RCC 7860 (cell line): Measurements from ENCODE around the gene XIRP2.
"Not testable (repeated sequence)": the region's sequence is repeated elsewhere in the genome, so short reads cannot be mapped to it uniquely, and the experiment has no call there.

ENCODE experiments used
- DNase-seq: peaks from one replicate; pipeline ENCODE4 v3.0.0-alpha.2; 2015; ENCODE audit warnings: low spot score
- FAIRE-seq: peaks from 2 replicates; lab custom pipeline; 2012; peaks lifted over from hg19 to GRCh38; lab: Jason Lieb, UNC

XIRP2 gene

GRCh38 chr2:167187978-167188967, 300.0 kb downstream of the XIRP2 start:
- no peak for FAIRE-seq
- DNase-seq: no peak

GRCh38 chr2:167190053-167190452, 301.8 kb downstream of the XIRP2 start:
- FAIRE-seq (no peak), DNase-seq (no peak)

GRCh38 chr2:167191588-167191987, 303.3 kb downstream of the XIRP2 start:
- DNase-seq (no peak), FAIRE-seq (no peak)

- no peak for DNase-seq
- FAIRE-seq: no peak
Observed at GRCh38 chr2:167192833-167193232, 304.6 kb downstream of the XIRP2 start.

GRCh38 chr2:167196461-167197252, 308.4 kb downstream of the XIRP2 start:
- FAIRE-seq (no peak), DNase-seq (no peak)

- DNase-seq: no peak
- no peak for FAIRE-seq
Observed at GRCh38 chr2:167198009-167198408, 309.7 kb downstream of the XIRP2 start.

GRCh38 chr2:167198576-167198975, 310.3 kb downstream of the XIRP2 start:
- DNase-seq: no peak
- FAIRE-seq: no peak

- FAIRE-seq (no peak), DNase-seq (no peak)
Observed at GRCh38 chr2:167200019-167200418, 311.7 kb downstream of the XIRP2 start.

GRCh38 chr2:167209784-167210183, 321.5 kb downstream of the XIRP2 start:
- DNase-seq: no peak
- no peak for FAIRE-seq

- FAIRE-seq (peak; percentile 79), DNase-seq (peak; percentile 35)
Observed at GRCh38 chr2:167212014-167212648, 323.9 kb downstream of the XIRP2 start.

GRCh38 chr2:167215595-167215994, 327.3 kb downstream of the XIRP2 start:
- DNase-seq: no peak
- no peak for FAIRE-seq

- no peak for FAIRE-seq
- no peak for DNase-seq
Observed at GRCh38 chr2:167237478-167237877, 349.2 kb downstream of the XIRP2 start.

- FAIRE-seq (no peak), DNase-seq (no peak)
Observed at GRCh38 chr2:167240671-167241070, 352.4 kb downstream of the XIRP2 start.

GRCh38 chr2:167249197-167249596, 360.9 kb downstream of the XIRP2 start:
- no peak for DNase-seq

GRCh38 chr2:167253025-167253424, 364.7 kb downstream of the XIRP2 start:
- peak; percentile 92 for FAIRE-seq
- DNase-seq: peak; percentile 65

More at GRCh38 chr2:167249197-167249596, 360.9 kb downstream of the XIRP2 start:
- no peak for FAIRE-seq

- DNase-seq: no peak
- FAIRE-seq: no peak
Observed at GRCh38 chr2:167254721-167255120, 366.4 kb downstream of the XIRP2 start.

- FAIRE-seq: no peak
Observed at GRCh38 chr2:167258712-167259111, 370.4 kb downstream of the XIRP2 start.

GRCh38 chr2:167264380-167264779, 376.1 kb downstream of the XIRP2 start:
- DNase-seq (peak; percentile 5), FAIRE-seq (no peak)

More at GRCh38 chr2:167258712-167259111, 370.4 kb downstream of the XIRP2 start:
- DNase-seq: no peak

GRCh38 chr2:167265004-167265403, 376.7 kb downstream of the XIRP2 start:
- no peak for DNase-seq
- no peak for FAIRE-seq

- no peak for FAIRE-seq
Observed at GRCh38 chr2:167265722-167266121, 377.4 kb downstream of the XIRP2 start.

GRCh38 chr2:167268245-167268644, 380.0 kb downstream of the XIRP2 start:
- not testable (repeated sequence) for FAIRE-seq

More at GRCh38 chr2:167265722-167266121, 377.4 kb downstream of the XIRP2 start:
- no peak for DNase-seq

More at GRCh38 chr2:167268245-167268644, 380.0 kb downstream of the XIRP2 start:
- DNase-seq: not testable (repeated sequence)
